ENCODE data around the gene SARS1. TPM values are rescaled to one million over a fixed set of nuclear protein-coding genes. Genes with fewer than 3 reads are reported as not detected.

The SARS1 gene
- polyA plus RNA-seq, 1 of the 3 experiments (the other 2 are of a cell fraction), result 98.3 TPM

- Histone ChIP-seq H3K9ac (no peak overlapping the region), H3K4me1 (ENCODE audit: control insufficient read depth in 1 of 2, insufficient read depth in 2 of 2, low read depth in 1 of 2, low read length in 1 of 2) (no peaks in the 10 kb centered on the region), H3K36me3 (replicated peaks in 1 of 2; ENCODE audit: control insufficient read depth in 1 of 2, insufficient read depth in 2 of 2, low read length in 1 of 2) (peaks cover 47 to 52% of the 10 kb centered on the region in 2 experiments), H3K4me3 (ENCODE audit: low read depth in 2 of 2, low read length in 1 of 2) (no peak overlapping the region), H3F3A (replicated peaks; ENCODE audit: insufficient read depth) (peaks cover 31% of the 10 kb centered on the region), H3K4me2 (no peak overlapping the region), H3K79me2 (ENCODE audit: insufficient read depth) (peaks cover 75% of the 10 kb centered on the region), H3K27me3 (ENCODE audit: insufficient read depth) (no peaks in the 10 kb centered on the region), H3K9me3 (no peaks in the 10 kb centered on the region), H3K9me2 (no peaks in the 10 kb centered on the region), H4K20me1 (ENCODE audit: insufficient read depth) (peaks cover 36% of the 10 kb centered on the region), H3K27ac (ENCODE audit: low read depth in 2 of 2, low read length in 1 of 2) (no peak overlapping the region), H2AFZ (ENCODE audit: low read depth) (no peak overlapping the region)
- POLR2A ChIA-PET, result no interaction called here
- no peak for DNase-seq
- CTCF ChIA-PET, result interaction anchor here (0.7 to 2.5 kb wide), 4 partner anchors 11 to 113 kb away, joined by 3 to 10 read pairs (median 5); partner anchors contain the start of gene ELAPOR1
- 96% methylated on average over 5 of the region's 5 CpGs for WGBS (ENCODE audit: low lambda C conversion rate)
- TF ChIP-seq USF1 (IDR thresholded peaks at IDR 0.05; ENCODE audit: borderline replicate concordance, low read depth) (no peak), CTCF (IDR thresholded peaks at IDR 0.05) (no peak), MEF2A (IDR thresholded peaks at IDR 0.05; ENCODE audit: borderline replicate concordance, low read depth) (no peak), TCF12 (IDR thresholded peaks at IDR 0.05) (no peak), ZBTB33 (IDR thresholded peaks at IDR 0.05; ENCODE audit: borderline replicate concordance, low read depth) (no peak), RXRA (IDR thresholded peaks at IDR 0.05; ENCODE audit: borderline replicate concordance, low read depth) (no peak), PBX3 (IDR thresholded peaks at IDR 0.05) (no peak), JUND (IDR thresholded peaks at IDR 0.05) (no peak)
Observed at GRCh38 chr1:109225711-109226445, 12.2 kb downstream of the SARS1 start.

GRCh38 chr1:109228167-109228566 is 14.4 kb downstream of the SARS1 start:
- Histone ChIP-seq H3K27ac (ENCODE audit: low read depth in 2 of 2, low read length in 1 of 2) (no peak overlapping the region), H4K20me1 (ENCODE audit: insufficient read depth) (peaks cover 15% of the 10 kb centered on the region), H3K4me2 (no peak overlapping the region), H3K9ac (no peak overlapping the region), H3F3A (replicated peaks; ENCODE audit: insufficient read depth) (peaks cover 26% of the 10 kb centered on the region), H2AFZ (ENCODE audit: low read depth) (no peak overlapping the region), H3K9me3 (no peaks in the 10 kb centered on the region), H3K4me1 (ENCODE audit: control insufficient read depth in 1 of 2, insufficient read depth in 2 of 2, low read depth in 1 of 2, low read length in 1 of 2) (no peaks in the 10 kb centered on the region), H3K9me2 (no peaks in the 10 kb centered on the region), H3K36me3 (replicated peaks in 1 of 2; ENCODE audit: control insufficient read depth in 1 of 2, insufficient read depth in 2 of 2, low read length in 1 of 2) (peaks cover 58 to 62% of the 10 kb centered on the region in 2 experiments), H3K4me3 (ENCODE audit: low read depth in 2 of 2, low read length in 1 of 2) (no peak overlapping the region), H3K27me3 (ENCODE audit: insufficient read depth) (no peaks in the 10 kb centered on the region), H3K79me2 (ENCODE audit: insufficient read depth) (peaks cover 54% of the 10 kb centered on the region)
- no peak for DNase-seq
- ChIA-PET POLR2A (no interaction called here), CTCF (interaction anchor here (0.7 kb wide), 1 partner anchor 11 kb away, joined by 4 read pairs; no protein-coding TSS in a partner anchor)
- no peak for TF ChIP-seq FOSL2 (IDR thresholded peaks at IDR 0.05; ENCODE audit: borderline replicate concordance, low read depth)
- TF ChIP-seq POLR2AphosphoS5 (IDR thresholded peaks at IDR 0.05; ENCODE audit: low read depth, low read length), result no peak
- TF ChIP-seq RXRA (IDR thresholded peaks at IDR 0.05; ENCODE audit: borderline replicate concordance, low read depth), result no peak
- TF ChIP-seq TCF12 (IDR thresholded peaks at IDR 0.05), result no peak
- TF ChIP-seq ELF1 (IDR thresholded peaks at IDR 0.05), result no peak
- TF ChIP-seq TEAD4 (IDR thresholded peaks at IDR 0.05; ENCODE audit: borderline replicate concordance, insufficient read depth), result no peak
- no peak for TF ChIP-seq GATA2 (CRISPR knock-in tag; IDR thresholded peaks at IDR 0.05)
- TF ChIP-seq JUND (IDR thresholded peaks at IDR 0.05), result no peak
- TF ChIP-seq NRF1 (IDR thresholded peaks at IDR 0.05; ENCODE audit: low read depth, low read length), result no peak
- no peak for TF ChIP-seq NFIC (IDR thresholded peaks at IDR 0.05; ENCODE audit: borderline replicate concordance)
- TF ChIP-seq FOXJ3 (CRISPR knock-in tag; IDR thresholded peaks at IDR 0.05), result no peak
- TF ChIP-seq RFX5 (IDR thresholded peaks at IDR 0.05; ENCODE audit: low read length), result no peak
- 99% methylated on average over 3 of the region's 3 CpGs for WGBS (ENCODE audit: low lambda C conversion rate)
